Transverse colon (tissue), 4 donors: ENCODE data around the gene DCLRE1B. TPM values are rescaled to one million over a fixed set of nuclear protein-coding genes. Genes with fewer than 3 reads are reported as not detected.

Experiments
- DNase-seq: peaks from one replicate; pipeline ENCODE4 v3.0.0-alpha.2; 2019
- H3K27ac ChIP-seq, 4 donors: fragments of 200-600 bp; sonication (generic); 2 replicates each; pipeline ENCODE4 v1.5.1; 2016 to 2018; ENCODE audit warnings: inconsistent platforms in 4 of 4
- H3K27me3 ChIP-seq: fragments of 200-600 bp; sonication (generic); 2 replicates; pipeline ENCODE4 v1.5.1; 2017; ENCODE audit warnings: inconsistent platforms
- H3K36me3 ChIP-seq, 4 donors: fragments of 200-600 bp; sonication (generic); 2 replicates each; pipeline ENCODE4 v1.5.1; 2017 to 2019; ENCODE audit warnings: inconsistent platforms in 4 of 4
- H3K4me1 ChIP-seq, 4 donors: fragments of 200-600 bp; sonication (generic); 2 replicates each; pipeline ENCODE4 v1.5.1; 2017 to 2020; ENCODE audit warnings: inconsistent platforms in 4 of 4
- H3K4me3 ChIP-seq, 4 donors: fragments of 200-600 bp; sonication (generic); 1 replicate in 1 of 4; 2 replicates in 3 of 4; pipeline versions ENCODE4 v1.5.1 to v1.6.1; 2017 to 2019; ENCODE audit warnings: inconsistent platforms in 4 of 4
- H3K9me3 ChIP-seq, 2 donors: fragments of 200-600 bp; sonication (generic); 2 replicates each; pipeline ENCODE4 v1.5.1; 2017 to 2019; ENCODE audit warnings: inconsistent platforms in 2 of 2
- EP300 ChIP-seq: sonication (generic); formaldehyde crosslinking; IDR thresholded peaks from one replicate; pipeline ENCODE4 v1.6.1; 2017; ENCODE audit warnings: antibody characterized with exemption, low read depth
- POLR2A ChIP-seq: fragments of 450-650 bp; IDR thresholded peaks from one replicate; pipeline ENCODE4 v1.6.1; 2016; ENCODE audit warnings: antibody characterized with exemption, mild to moderate bottlenecking, moderate library complexity
- POLR2AphosphoS5 ChIP-seq, 3 donors: sonication (generic); formaldehyde crosslinking; IDR thresholded peaks; one replicate each; pipeline ENCODE4 v1.6.1; 2016; ENCODE audit warnings: antibody characterized with exemption in 3 of 3
- WGBS, 2 donors: methylation state at CpG; one replicate each; pipeline ENCODE4 v1.1.5; 2018; ENCODE audit warnings: low coverage in 1 of 2; 5-methylcytosine and 5-hydroxymethylcytosine counted together
- in situ Hi-C, 4 donors: fragments of 200-750 bp; cut with MboI; loops; one replicate each; pipeline versions ENCODE4 v1.15.0 to v1.15.1; 2017; ENCODE audit warnings: low sequenced_read_pairs in 3 of 4, low pct_ligation_motif_present in 1 of 4, low pct_unique_long_range_greater_than_20kb in 1 of 4
- intact Hi-C: fragments of 100-400 bp; cut with DNase I; formaldehyde crosslinking; loops from one replicate; pipeline ENCODE4 v1.15.1; 2023; ENCODE audit warnings: low total_unique reads
- total RNA-seq, 4 donors: library from RNA; depleted of rRNA; stranded (reverse); fragments of >200 nt; gene quantifications; one replicate each; pipeline ENCODE4 v1.1.0, GENCODE V29; 2016
- TF ChIP-seq, protein P1 (sequence below), 5 experiments: fragments of 200-600 bp in 3 of 5; fragments of 450-650 bp in 2 of 5; sonication (generic) in 3 of 5; IDR thresholded peaks; 1 replicate in 2 of 5; 2 replicates in 3 of 5; pipeline ENCODE4 v1.5.1; 2016 to 2017; ENCODE audit warnings: antibody characterized with exemption in 5 of 5, inconsistent platforms in 3 of 5, mild to moderate bottlenecking in 2 of 5, moderate library complexity in 1 of 5

DCLRE1B gene
- total RNA-seq, 4 donors from 2014 or later, result 2.4 to 6.2 (median 2.9) TPM; not detected in 1

DNA sequence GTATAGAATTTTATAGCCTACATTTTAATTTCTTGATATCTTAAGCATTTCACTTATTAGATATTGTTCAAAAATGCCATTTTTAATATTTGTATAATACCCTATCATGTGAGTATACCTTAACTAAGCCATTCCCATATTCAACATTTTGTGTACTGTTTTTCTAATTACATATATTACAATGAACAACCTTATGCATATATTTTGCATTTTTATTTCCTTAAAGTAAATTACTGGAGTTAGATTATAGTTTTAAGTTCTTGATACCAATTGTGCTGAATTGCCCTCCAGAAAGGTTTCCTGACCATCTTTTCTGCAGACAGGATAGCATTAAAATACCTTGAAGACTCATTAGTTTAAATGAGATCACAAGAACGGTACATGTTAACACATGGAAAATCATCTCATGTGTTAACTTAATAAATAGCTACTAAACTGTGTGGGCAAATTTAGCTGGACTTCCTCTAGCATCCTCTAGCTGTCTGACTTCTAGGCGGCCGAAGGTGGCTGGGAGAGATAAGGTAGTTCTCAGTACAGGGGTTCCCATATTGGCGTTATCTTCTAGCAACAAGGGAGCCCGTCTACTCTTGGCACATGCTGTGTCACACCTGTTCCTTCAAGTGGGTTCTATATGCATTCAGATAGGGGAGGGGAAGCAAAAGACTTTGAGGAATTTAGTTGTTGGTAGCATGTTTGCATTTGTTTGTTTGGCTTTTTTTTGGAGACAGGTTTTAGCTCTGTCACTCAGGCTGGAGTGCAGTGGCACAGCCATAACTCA, 8.9 kb downstream of the DCLRE1B start:
- DNase-seq, result no peak

DNA sequence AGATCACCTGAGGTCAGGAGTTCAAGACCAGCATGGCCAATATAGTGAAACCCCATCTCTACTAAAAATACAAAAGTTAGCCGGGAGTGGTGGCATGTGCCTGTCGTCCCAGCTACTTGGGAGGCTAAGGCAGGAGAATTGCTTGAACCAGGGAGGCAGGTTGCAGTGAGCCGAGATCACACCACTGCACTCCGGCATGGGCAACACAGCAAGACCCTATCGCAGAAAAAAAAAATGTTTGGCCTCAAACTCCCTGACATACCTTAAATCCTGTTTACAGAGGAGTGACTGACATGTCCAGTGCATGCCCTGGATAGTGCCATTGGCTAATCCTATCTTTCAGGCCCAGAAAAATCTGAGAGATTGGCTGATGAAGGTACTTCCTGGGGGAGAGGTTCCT, 11.8 kb downstream of the DCLRE1B start:
- no peaks in the 10 kb centered on the region for H3K27me3 ChIP-seq
- no peaks in the 10 kb centered on the region for H3K9me3 ChIP-seq
- DNase-seq, result no peak

More for the DNA sequence above, 8.9 kb downstream of the DCLRE1B start:
- in situ Hi-C loops (no loop called here), intact Hi-C loops (no loop called here)
- Histone ChIP-seq H3K36me3 (peaks cover 0 to 7% (median 0%) of the 10 kb centered on the region in 4 donors), H3K27me3 (no peaks in the 10 kb centered on the region), H3K4me3 (no peak overlapping the region), H3K9me3 (no peaks in the 10 kb centered on the region), H3K4me1 (peaks cover 0 to 10% (median 8%) of the 10 kb centered on the region in 4 donors), H3K27ac (no peak overlapping the region)
- 89 to 93% methylated on average over 1 to 5 of the region's 5 CpGs for WGBS, 2 donors
- TF ChIP-seq POLR2AphosphoS5 (IDR thresholded peaks at IDR 0.05) (no peak), POLR2A (no peak)
- TF ChIP-seq, protein P1, sequence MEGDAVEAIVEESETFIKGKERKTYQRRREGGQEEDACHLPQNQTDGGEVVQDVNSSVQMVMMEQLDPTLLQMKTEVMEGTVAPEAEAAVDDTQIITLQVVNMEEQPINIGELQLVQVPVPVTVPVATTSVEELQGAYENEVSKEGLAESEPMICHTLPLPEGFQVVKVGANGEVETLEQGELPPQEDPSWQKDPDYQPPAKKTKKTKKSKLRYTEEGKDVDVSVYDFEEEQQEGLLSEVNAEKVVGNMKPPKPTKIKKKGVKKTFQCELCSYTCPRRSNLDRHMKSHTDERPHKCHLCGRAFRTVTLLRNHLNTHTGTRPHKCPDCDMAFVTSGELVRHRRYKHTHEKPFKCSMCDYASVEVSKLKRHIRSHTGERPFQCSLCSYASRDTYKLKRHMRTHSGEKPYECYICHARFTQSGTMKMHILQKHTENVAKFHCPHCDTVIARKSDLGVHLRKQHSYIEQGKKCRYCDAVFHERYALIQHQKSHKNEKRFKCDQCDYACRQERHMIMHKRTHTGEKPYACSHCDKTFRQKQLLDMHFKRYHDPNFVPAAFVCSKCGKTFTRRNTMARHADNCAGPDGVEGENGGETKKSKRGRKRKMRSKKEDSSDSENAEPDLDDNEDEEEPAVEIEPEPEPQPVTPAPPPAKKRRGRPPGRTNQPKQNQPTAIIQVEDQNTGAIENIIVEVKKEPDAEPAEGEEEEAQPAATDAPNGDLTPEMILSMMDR (IDR thresholded peaks at IDR 0.05), result no peak

DNA sequence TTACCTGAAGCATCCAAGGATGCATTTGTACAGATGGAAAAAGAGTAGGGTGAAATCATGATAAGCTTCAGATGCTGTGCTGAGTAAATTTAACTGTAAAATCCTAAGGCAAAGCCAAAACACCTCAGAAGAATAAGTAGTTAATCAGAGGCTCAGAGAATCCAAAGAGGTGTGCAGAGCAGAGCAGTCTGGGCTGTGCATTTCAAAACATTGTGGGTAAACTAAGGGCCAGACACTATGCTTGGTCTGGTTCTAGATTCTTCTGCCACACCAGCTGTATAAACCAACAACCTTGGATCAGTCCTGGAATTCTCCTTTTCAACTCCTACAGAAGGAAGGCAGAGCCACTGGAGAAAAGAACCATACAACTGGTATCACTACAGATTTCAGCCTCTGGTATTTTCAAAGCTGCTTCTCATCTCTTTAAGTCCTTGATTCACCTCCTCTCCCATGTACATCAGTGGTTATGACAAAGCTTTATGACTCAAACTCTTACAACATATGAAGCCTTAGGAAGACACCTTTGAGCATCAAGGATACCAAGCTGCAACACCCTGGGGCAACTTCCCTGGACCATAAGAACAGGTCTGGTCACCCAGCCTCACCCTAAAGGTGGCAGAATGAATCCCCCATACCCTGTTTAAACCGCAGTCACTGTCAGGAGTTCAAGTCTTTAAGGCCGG, 12.4 kb downstream of the DCLRE1B start:
- H3K27me3 ChIP-seq, result no peaks in the 10 kb centered on the region
- TF ChIP-seq, protein P1 (IDR thresholded peaks at IDR 0.05), result no peak
- TF ChIP-seq EP300 (no peak), POLR2A (no peak), POLR2AphosphoS5 (IDR thresholded peaks at IDR 0.05) (no peak)
- H3K4me1 ChIP-seq, result peaks cover 0 to 8% (median 7%) of the 10 kb centered on the region in 4 donors
- intact Hi-C loops (no loop called here), in situ Hi-C loops (no loop called here)
- no peaks in the 10 kb centered on the region for H3K36me3 ChIP-seq
- H3K9me3 ChIP-seq, result no peaks in the 10 kb centered on the region
- 80 to 97% methylated on average over 2 of the region's 2 CpGs for WGBS, 2 donors
- DNase-seq, result no peak
- H3K27ac ChIP-seq, result no peak overlapping the region
- H3K4me3 ChIP-seq, result no peak overlapping the region

More for the DNA sequence above, 11.8 kb downstream of the DCLRE1B start:
- intact Hi-C loops, result no loop called here
- H3K4me1 ChIP-seq, result peaks cover 0 to 10% (median 8%) of the 10 kb centered on the region in 4 donors
- in situ Hi-C loops, result no loop called here
- peaks cover 0 to under 1% (median 0%) of the 10 kb centered on the region in 4 donors for H3K36me3 ChIP-seq
- H3K4me3 ChIP-seq, result no peak overlapping the region
- WGBS, 2 donors, result 97 to 100% methylated on average over 1 to 5 of the region's 5 CpGs
- no peak overlapping the region for H3K27ac ChIP-seq
- TF ChIP-seq POLR2A (no peak), EP300 (no peak), POLR2AphosphoS5 (IDR thresholded peaks at IDR 0.05) (no peak)
- TF ChIP-seq, protein P1 (IDR thresholded peaks at IDR 0.05), result no peak

DNA sequence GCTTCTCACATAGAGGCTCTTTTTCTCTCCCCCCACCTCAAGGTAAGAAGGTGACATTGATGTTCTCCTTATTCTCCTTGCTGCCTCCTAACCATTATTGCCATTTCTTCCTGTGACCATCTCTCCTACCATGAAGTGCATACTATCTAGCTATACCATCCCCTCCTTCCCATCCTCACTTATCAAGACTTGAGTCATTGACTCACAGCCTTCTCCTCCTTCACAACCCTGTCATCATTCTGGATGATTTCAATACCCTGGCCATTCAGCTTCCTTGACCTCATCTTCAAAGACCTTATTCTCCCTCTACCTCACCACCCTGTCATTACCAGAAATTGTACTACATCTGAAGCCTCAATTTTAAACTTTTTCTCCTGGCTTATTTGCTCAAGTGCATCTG, 13.1 kb downstream of the DCLRE1B start:
- Histone ChIP-seq H3K9me3 (no peaks in the 10 kb centered on the region), H3K4me1 (peaks cover 0 to 2% (median under 1%) of the 10 kb centered on the region in 4 donors), H3K36me3 (no peaks in the 10 kb centered on the region), H3K27me3 (no peaks in the 10 kb centered on the region), H3K4me3 (no peak overlapping the region), H3K27ac (no peak overlapping the region)
- no peak for TF ChIP-seq POLR2AphosphoS5 (IDR thresholded peaks at IDR 0.05)
- TF ChIP-seq POLR2A, result no peak
- no peak for TF ChIP-seq EP300
- TF ChIP-seq, protein P1 (IDR thresholded peaks at IDR 0.05), result no peak
- in situ Hi-C loops, result no loop called here
- intact Hi-C loops, result no loop called here
- DNase-seq, result no peak
